ENCODE measurements around the gene ALDH1A1.
"Not testable (repeated sequence)": the region's sequence is repeated elsewhere in the genome, so short reads cannot be mapped to it uniquely, and the experiment has no call there.

Gene ALDH1A1

DNA sequence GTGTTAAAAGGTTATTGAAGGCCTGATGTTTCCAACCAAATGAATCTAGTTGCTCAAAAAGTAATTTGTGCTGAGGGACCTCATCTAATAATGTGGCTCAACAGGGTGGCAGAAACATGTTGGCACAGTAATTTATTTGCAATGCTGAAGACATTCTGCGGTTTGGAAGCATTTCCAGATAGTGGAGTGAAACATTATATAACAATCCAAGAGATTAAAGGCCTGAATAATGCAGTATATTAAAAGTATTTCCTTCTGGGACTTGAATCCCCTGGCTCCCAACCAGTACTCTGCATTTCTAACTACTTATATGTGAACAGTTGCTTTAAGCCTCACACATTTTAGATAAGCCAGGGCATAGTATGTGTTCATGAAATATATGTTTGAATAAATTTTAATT lies 25.9 kb upstream of the ALDH1A1 start:
- DNase-seq: no peak

GRCh38 chr9:72977670-72978069 lies 24.8 kb upstream of the ALDH1A1 start:
- no peak for DNase-seq

DNA sequence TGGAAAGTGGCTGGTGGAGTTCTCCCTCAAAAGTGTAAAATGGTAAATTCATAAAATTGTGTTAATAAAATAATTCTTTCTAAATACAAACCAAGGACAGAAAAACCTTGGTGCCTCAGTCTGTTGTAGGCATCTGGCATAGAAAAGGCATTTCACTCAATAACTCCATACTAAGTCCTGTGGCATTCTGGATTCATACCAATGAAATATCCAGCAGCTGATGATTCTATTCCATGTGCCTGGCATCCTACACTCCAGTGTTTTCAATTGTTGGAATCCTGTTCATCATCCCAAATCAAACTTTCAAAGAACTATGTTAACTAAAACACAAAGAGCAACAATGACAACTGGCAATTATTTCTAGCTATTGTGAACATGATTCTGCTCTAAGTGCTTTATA lies 21.6 kb upstream of the ALDH1A1 start:
- DNase-seq: no peak

DNA sequence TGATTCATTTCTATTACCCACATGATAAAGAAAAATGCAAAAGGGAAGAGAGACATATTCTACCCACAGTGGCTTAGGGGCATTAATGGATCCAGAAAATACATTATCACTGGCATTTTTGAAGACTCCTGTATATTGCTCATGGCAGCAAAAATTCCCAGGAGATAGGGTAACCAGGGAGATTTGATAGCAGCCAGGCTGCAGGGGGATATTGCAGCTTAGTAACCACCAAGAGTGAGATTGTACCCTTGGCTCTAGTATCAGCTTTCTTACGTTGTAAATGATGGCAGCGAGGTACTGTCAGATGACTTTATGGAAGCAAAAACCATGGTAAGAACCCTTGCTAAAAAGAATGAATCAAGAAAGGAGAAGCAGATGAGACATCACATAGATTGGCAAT lies 19.8 kb upstream of the ALDH1A1 start:
- DNase-seq: no peak

DNA sequence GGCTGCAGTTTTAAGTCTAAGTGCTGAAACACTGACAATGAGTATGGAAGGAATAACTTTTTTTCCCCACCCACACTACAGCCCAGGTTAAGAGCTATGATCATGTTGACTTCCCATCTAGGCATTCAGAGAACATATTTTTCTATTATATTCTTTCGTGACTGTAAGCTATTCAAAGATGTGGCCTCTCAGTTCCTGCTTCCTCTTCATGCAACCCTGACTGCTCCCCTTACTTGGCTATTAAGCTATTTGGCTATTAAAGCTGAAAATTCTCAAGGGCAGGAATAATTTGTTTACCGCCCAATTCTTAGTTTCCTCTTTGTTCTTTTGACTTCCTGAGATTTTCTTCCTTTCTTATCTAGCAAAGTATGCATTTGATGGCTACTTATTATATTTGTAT lies 18.6 kb upstream of the ALDH1A1 start:
- DNase-seq: no peak

DNA sequence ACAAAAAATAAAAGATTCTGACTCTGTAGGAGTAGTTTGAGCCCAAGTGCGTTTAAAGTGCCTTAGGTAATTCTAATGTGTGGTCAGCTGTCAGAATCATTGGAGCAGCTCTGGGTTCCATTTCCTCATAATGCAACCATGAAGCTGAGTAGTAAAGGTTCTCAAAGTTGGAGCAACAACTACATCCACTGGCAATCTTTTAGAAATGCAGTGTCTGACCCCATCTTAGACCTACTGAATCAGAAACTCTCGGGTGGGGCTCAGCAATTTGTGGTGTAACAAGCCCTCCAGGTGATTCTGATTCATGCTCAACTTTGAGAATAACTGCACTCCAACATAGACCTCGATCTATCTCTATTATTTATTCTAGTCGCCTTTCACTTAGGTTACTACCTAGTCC lies 7.6 kb upstream of the ALDH1A1 start:
- DNase-seq: no peak

- no peak for DNase-seq
Observed at GRCh38 chr9:72958485-72959281, 5.8 kb upstream of the ALDH1A1 start.

GRCh38 chr9:72955571-72955970 lies 2.7 kb upstream of the ALDH1A1 start:
- DNase-seq: no peak

DNA sequence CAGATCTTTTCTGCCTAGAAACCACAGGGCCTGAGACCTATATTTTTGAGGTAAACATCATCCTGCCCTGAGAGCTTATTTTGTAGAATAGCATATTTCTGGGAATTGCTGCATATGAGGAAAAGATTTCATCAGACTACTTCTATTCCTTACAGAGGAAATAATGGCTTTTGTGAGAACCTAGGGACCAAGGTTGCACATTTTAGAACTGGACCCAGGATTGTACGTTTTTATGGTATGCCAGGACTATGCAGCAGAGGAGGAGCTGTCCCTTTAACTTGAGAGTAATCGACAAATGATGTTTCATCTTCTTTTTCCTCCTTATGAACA lies 2.2 kb upstream of the ALDH1A1 start:
- DNase-seq: no peak

DNA sequence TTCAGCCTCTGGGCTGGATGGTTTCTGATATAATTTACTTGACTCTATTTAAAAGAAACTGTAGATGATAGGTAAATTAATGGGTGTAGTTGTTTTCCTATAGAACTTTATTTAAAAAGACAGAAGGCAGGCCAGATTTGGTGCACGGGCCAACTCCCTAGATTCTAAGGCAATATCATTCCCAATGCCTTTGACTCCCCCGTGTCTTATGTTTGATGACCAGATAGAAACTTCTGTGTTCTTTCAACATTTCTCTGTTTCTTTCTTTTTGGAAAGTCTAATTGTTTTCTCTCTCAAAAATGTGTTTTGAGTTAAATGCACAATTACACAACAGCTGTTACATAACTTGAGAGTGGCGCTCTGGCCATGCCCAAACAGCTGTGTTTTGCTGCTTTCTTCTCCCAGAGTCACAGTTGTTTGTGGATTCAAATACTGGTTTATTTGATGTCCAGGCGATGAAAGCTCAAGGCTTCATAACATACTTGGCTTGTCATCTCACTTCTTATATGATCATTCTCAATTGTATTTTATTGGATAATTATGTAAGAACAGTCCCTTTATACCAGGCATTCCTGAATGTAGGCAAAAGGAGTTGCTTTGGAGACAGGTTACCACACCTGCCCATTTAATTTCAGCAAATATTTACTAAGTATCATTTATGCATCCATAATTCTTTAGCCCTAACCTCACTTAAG lies 1.7 kb upstream of the ALDH1A1 start:
- no peak for DNase-seq

- DNase-seq: no peak
Observed at GRCh38 chr9:72952381-72952690, 517 bp downstream of the ALDH1A1 start.

DNA sequence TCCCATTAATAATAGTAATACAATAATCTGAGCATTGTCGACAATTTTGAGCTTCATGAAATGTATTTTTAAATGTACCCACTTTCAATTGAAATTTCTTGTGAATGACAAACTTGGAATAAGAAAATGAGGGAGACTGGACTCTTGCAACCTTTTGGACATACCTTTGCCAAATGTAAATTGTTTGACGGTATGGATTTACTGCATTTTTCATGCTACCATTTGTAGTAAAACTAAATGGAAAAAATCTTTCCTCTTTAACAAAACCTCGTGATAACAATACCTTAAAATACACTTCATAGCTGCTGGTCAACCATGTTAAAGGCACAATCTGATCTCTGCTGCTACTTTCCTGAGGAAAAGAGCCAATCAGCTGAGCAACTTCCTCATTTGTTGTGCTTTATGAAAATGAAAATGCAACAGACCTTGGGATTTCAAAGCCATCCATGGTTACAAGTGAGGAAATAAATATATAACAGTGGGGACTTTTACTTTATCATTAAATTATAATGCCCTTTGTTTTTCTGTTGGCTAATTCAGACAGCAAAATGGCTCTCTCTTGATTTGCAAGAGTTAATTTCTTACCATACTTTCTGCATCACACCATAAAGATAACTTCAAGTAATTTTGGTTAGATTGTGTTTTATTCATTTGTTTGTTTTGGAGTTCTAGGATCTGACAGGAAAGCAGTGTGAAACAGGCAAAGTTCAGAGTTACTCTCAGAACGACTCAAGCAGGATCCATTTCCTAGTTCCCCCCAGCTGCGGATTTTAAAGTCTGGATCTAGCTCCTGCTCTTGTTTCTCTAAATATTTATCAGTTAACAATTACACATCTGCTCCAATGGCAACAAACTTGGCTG lies 1.1 kb downstream of the ALDH1A1 start:
- DNase-seq: no peak

GRCh38 chr9:72950875-72951442 lies 1.9 kb downstream of the ALDH1A1 start:
- no peak for DNase-seq

GRCh38 chr9:72949918-72950325 lies 2.9 kb downstream of the ALDH1A1 start:
- no peak for DNase-seq

DNA sequence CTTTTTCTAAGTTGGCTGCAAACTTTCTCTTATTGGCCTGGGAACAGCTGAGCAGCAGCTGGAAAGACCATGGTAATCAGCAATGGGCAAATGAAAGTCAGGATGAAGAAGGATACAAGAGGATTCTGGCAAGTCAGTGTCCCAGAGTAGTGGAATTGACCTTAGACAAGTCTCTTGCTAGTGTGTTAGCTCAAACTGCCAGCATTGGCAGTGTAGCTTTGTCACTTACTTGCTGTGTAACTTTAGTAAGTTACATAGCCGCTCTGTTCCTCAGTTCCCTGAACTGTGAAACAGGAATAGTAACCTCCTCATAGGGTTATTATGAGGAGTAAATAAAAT lies 3.6 kb downstream of the ALDH1A1 start:
- no peak for DNase-seq

- DNase-seq: no peak
Observed at GRCh38 chr9:72948575-72949243, 4.1 kb downstream of the ALDH1A1 start.

- no peak for DNase-seq
Observed at GRCh38 chr9:72947984-72948465, 4.8 kb downstream of the ALDH1A1 start.

GRCh38 chr9:72946821-72947220 lies 6.0 kb downstream of the ALDH1A1 start:
- no peak for DNase-seq

DNA sequence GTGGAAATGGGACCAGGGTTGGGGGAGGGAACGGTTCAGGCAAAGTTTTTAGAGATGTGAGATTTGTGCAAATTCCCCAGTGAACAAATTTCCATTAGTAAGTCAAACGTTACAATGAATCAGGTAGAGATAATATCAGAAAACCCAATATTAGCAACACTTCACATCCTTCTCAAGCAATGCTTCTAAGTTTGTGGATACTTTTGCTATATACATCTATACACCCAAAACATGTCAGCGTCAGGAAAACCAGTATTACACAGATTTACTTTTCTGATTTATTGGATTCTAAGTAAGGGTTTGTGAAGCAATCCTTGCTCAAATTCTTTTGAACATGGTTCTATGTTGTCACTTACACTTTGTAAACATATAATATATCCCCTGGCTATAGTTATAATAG lies 6.5 kb downstream of the ALDH1A1 start:
- no peak for DNase-seq

DNA sequence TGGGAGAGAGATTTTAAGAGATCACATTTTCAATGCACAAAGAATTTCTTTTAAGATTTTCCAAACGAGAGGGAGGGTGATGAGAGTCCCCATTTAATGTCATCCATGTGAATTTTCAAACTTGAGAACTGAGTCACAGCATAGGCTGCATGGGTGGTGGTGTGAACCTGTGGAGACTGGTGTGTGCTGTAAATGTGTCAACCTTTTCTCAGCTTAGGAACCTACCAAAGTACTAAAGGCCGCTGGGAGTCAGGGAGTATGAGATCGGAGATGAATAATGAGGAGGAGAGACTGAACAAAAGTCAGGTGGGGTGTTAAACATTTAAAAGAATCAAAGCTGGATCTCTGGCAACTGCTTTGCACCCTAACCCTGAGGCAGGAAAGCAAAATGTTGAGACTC lies 7.5 kb downstream of the ALDH1A1 start:
- no peak for DNase-seq

DNA sequence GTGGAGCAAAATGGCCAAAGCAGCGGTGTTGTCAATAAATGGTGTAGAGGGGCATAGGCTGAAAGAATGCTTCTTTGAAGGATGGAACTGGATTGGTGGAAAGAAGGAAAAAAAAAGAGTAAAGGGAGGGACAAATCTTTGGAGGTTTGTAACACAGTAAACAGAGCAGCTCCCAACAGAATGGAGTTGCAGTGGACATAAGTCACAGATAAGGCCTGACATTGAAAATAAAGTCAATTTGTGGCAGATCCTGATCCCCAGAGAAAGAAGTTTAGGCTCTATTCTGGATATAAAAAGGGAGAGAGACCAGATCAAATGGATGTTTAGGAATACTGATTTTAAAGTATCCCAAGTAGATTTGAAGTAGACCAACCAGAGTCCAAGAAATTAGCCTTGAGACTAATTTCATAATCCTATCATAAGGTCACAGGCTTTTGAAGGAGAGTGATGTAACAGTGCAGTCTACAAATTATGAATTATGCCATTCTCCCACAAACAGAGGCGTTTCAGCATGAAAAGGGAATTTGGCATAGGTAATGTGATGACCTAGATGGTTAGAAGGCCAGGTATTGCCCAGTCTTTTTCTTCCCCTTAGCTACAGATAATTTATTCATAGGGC lies 8.9 kb downstream of the ALDH1A1 start:
- no peak for DNase-seq

DNA sequence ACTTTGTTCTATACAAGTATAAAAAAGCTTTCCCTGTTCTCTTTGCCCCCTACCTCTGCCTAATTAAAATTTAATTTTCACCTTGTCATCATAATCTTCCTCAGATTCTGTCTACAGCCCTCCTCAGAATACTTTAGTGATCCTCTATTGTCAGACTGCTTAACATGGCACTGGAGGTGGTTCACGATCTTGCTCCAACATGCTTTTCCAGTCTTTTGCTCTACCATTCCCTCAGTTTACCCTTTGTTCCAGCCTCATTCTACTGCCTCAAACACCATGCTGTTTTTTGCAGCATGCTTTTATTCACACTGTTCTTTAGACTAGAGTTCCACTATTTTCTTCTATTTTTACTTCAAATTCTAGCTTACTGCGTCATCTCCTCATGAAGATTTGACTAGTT lies 10.4 kb downstream of the ALDH1A1 start:
- no peak for DNase-seq

DNA sequence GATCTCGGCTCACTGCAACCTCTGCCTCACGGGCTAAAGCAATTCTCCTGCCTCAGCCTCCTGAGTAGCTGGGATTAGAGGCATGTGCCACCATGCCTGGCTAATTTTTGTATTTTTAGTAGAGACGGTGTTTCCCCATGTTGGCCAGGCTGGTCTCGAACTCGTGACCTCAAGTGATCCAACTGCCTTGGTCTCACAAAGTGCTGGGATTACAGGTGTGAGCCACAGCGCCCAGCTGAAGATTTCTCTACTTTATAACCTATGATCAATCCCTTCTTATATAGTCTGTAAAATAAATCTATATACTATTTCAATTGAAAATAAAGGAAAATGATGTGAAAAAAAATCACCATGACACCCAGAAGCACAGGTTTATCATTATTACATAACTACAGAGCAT lies 13.3 kb downstream of the ALDH1A1 start:
- DNase-seq: not testable (repeated sequence)
